DND-41 (cell line): ENCODE results near the gene AP1G1.

Experiments
- EZH2 ChIP-seq: IDR thresholded peaks from 3 replicates; pipeline ENCODE4 v1.6.1; 2012; ENCODE audit warnings: borderline replicate concordance, low read depth, mild to moderate bottlenecking, moderate library complexity, low read length, inconsistent platforms; ENCODE audit not compliant: severe bottlenecking
- TF ChIP-seq, protein P1 (sequence below): IDR thresholded peaks from 2 replicates; pipeline ENCODE4 v1.5.1; 2012; ENCODE audit warnings: borderline replicate concordance, low read length, moderate library complexity, mild to moderate bottlenecking; ENCODE audit not compliant: poor library complexity, severe bottlenecking; ENCODE audit errors: extremely low read depth

- TF ChIP-seq, protein P1, sequence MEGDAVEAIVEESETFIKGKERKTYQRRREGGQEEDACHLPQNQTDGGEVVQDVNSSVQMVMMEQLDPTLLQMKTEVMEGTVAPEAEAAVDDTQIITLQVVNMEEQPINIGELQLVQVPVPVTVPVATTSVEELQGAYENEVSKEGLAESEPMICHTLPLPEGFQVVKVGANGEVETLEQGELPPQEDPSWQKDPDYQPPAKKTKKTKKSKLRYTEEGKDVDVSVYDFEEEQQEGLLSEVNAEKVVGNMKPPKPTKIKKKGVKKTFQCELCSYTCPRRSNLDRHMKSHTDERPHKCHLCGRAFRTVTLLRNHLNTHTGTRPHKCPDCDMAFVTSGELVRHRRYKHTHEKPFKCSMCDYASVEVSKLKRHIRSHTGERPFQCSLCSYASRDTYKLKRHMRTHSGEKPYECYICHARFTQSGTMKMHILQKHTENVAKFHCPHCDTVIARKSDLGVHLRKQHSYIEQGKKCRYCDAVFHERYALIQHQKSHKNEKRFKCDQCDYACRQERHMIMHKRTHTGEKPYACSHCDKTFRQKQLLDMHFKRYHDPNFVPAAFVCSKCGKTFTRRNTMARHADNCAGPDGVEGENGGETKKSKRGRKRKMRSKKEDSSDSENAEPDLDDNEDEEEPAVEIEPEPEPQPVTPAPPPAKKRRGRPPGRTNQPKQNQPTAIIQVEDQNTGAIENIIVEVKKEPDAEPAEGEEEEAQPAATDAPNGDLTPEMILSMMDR = no peak
- no peak for TF ChIP-seq EZH2
These were observed 99.3 kb downstream of the AP1G1 start for GRCh38 chr16:71709229-71709781.
